ENCODE data around the gene CPED1.
"Not testable (repeated sequence)": the region's sequence is repeated elsewhere in the genome, so short reads cannot be mapped to it uniquely, and the experiment has no call there.

CPED1 gene

DNA sequence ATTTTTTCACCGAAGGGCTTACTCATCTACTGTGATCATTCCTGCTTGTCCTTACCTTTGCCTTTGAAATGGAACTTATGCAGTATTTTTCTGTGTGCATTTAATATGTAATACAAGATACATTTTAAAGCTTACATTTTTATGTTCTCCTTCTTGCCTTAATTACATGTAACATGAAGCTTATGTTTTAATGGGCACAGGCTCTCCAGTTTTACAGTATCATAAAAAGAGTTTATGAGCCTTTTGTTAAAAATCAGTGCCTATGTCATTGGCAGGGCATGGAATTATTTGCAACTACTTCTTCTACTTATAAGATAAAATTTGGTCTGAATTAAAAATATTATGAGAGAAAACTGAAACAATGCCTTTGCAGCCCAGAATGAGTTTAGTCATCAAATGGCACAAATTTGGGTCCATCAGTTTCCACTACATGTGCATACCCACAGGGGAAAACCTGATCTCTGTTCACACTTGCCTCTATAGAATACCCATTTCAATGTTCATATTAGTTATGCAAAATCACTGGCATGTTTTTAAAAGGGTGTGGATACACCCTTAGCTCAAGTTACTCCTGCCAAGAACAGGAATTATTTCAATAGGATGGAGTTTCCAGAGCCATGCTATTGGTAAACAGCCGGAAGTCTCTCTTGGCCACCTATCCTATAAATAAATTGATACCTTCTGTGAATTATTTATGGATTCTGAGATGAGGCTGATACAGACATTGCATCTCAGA lies 312.3 kb downstream of the CPED1 start:
- DNase-seq: no peak

DNA sequence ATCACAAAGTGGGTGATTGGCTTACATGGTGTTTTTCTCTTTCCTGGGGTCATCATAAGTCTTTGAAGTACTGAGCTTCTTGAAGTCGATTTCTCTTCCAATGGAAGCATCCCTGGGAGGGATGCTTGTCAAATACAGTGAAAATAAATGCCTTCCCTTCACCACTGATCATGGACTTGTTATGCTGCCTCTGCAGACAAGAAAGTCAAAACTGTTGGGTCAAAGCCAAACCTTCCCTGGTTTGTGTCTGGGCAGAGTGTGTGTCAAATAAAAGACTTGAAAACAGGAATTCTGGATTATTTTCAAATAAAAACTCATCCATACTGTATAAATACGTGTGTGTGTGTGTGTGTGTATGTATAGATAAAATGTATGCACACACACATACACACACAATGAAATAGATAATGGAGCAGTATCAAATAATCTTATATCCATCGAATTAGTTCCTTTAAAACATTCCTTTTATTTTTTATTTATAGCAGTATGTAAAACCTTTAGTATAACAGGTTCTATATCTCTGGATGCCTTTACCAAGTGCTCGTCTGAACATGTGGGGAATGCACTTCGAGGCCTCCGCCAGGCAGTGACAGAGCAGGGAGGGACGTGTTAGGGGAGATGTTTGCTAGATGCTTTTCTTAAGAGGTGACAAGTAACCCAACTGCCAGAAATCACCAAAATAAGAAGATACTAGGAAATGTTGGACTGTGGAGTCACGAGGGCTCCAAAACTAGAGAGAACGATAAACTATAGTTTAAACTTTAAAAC lies 313.1 kb downstream of the CPED1 start:
- no peak for DNase-seq

DNA sequence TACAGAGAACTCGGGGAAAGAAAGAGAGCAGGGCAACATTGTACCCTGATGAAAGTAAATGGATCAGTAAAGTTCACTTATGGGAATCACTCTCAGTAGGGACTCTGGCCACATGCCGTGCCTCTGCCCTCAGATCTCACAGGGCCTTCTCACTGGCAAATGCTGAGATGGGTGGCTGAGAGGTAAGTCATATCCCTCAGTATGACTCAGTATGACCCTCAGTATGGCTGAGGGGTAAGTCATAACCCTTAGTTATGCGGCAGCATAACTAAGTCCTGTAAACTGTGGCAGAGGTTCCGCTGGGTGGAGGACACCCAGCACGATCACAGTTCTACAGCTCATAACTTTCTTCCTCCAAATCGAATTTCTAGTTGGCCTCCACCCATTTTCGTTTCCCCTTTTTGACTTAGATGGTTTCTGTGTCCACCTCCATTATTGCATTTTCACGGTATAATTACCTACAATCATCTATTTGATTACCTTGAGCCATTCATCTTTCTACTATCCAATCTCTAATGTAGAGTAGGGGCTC lies 313.8 kb downstream of the CPED1 start:
- DNase-seq: no peak

DNA sequence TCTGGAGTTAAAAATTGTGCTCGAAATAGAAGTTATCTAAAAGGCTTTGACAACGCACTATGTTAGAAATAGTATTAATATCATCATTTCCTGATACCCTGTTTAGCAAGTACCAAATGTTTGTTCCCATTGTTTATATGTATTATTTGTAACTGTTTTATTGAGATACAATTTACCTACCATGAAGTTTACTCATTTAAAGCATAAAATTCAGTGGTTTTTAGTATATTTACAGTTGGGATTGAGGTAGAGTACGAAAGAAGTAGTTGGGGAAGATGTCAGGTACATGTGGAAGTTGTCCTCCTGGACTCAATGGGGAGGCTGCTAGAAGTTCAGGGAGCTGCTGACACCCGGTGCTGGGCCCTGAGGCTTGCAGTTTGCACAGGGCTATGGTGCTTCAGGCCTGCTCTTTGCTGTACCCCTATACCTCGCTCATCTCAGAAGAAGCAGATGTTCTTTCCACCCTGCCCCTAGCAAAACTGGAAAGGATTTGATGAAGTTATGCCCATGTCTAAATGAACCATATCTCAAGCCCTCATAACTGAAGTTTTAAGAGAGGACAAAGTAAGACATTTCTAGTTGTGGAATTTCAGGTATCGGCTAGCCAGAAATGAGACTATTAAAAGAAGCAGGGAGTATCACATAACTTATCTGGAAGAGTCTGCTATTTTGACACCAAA lies 315.1 kb downstream of the CPED1 start:
- no peak for DNase-seq

DNA sequence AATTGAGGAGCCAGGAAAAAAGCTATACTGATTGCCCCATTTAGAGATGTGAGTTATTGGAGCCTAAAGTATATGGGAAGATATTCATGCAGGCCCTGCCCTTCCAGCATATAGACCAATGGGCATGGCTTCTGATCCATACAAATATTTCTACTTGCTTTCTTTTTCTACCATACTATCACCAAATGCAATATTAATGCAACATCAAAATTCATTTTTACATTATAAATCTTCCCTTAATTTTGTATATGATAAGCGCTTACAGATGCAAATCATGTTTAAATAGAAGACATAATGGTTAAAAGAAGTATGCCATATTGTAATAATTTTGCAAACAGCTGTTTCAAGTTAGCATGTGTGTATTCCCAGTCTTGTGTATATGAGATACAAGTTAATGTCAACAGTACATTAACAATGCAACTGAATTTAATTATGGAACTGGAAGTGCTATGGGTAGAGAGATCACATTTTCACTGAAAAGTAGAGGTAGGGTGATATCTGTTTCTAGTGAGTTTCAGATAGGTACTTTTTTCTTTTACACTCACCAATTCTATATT lies 315.7 kb downstream of the CPED1 start:
- DNase-seq: no peak

DNA sequence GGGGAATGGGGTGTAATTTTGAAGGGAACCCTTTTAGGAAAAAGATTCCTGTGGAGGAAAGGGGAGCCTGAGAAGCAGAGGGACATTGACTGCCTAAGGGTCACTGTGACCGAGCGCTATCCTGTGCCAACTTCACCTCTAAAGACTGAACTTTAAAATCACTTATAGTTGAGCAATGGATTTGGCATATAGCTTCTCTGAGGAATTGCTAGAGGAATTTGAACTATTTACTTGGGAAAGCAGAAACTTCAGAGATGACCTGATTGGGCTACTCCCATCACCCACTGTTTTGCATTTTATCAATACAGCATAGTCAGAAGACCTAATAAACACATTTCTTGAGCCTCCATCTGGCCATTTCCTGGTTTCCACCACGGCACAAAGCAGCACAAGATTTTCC lies 316.6 kb downstream of the CPED1 start:
- no peak for DNase-seq

DNA sequence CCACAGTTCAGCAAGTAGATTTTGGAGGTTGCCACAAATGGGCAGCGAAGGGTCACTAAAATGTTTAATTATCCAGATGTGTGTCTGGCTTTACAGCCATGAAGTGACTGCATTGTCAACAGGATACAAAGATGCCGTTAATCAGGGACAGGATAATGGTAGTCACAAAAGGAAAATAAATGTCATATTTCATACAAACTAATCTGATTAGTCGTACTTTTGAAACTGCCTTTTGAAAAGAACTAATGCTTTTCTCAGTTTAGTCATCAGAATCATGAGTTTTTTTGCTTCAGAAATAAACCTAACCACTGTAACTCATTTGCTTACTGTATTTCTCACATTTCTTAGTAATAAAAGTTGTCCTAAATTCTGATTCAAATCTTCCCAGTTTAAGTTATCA lies 318.1 kb downstream of the CPED1 start:
- no peak for DNase-seq

DNA sequence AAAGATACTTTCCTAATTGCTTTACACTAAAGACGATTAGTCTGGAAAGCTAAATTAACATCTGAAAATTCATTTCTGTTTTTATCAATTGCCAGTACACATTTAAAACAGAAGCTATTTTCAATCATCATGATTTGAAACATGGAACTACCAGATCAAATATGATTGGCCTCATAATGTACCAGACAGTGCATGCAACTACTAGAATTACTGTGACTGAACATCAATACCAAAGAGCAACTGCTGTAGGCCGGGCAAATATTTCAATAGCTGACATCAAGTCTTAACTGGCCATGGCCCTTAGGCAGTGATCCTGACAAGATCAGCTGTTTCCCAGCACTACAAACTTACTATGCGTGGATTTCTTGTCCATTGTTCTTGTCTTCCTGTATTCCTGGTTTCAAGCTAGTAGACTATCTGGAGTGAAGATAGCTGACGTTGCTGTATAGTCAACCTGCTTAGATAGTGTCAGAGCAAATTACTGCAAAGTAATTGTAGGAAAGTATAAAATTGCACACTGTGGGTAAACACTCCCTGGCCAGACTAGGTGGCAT lies 318.6 kb downstream of the CPED1 start:
- DNase-seq: no peak

DNA sequence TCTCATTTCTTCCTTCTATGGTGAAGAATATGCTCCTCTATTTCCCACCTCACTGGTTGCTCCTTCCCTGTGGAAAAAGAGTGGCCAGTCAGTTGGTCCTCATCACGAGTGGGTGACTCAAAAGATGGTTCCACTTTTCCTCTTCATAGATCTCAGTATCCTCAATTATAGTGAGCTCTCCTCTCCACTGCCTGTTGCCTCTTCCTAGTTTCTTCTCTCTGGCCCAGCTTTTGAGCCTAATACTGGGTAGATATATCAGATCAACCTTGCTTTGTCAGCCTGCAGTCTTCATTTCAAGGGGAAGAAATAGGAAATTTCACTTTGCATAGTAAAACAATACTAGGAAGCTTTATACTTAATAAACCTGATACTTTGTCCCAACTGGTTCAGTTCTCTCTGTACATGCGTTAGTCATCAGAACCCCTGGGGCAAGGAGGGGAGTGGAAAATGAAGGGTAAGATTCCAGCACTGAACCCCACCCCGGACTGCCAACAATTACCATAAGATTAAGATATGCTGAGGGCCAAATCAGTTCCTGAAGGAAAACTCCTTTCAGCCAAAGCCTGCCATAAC lies 324.8 kb downstream of the CPED1 start:
- no peak for DNase-seq

DNA sequence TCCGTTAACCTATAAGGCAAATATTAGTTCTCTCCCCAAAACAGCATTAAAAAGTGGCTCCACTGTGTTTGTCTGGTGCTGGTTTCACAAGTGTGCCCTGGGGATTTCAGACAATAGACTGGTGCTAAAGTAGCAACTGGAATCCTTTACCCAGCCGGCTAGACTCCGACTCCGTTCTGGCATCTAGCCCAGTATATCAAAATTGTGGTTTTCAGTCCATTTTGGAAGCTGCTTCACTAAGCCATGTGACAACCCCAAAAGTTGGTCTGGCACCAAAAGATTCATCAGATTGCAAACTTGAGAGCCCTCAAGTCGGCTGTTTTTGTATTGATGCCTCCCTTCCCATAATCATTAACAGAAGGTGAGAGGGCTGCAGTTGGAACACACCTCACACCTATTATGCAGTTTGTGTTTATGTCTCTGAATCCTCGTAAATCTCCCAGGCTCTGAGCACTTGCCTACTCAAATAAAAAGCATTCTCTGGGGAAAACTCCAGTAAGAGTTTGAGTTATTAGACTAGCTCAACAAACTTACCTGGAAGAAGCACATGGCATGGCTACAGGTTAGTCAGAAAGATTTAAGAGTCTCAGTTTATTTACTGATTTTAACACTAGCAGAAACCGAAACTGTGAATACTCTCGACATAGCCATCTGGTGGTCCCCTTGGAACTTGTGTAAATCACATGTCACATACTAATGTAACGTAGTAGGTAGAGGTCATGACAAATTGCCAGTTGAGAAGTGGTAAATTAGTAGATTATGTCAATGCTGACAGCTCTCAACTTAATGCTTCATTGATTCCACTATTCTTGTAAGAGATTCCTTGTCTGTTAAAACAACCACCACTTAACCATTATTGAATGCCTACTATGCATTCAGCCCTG lies 325.5 kb downstream of the CPED1 start:
- DNase-seq: no peak

DNA sequence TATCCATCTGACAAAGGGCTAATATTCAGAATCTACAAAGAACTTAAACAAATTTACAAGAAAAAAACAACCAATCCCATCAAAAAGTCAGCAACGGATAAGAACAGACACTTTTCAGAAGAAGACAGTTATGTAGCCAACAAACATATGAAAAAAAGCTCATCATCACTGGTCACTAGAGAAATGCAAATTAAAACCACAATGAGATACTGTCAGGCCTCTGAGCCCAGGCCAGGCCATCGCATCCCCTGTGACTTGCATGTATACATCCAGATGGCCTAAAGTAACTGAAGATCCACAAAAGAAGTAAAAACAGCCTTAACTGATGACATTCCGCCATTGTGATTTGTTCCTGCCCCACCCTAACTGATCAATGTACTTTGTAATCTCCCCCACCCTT lies 326.7 kb downstream of the CPED1 start:
- DNase-seq: not testable (repeated sequence)

DNA sequence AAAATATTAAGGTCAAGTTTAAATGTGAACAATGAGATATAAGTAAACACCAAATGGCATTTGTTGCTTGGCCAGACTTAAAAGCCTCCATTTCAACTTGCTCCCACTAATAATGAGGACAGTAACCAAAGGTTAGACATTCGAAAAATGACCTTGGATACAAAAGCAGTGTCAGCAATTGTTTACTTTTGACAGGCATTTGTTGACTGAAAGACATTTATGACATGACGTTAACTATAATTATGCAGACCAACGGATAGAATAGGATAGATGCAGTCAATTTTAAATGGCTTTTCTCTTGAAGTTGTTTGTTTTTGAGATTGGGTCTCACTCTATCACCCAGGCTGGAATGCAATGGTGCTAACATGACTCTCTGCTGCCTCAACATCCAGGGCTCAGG lies 333.9 kb downstream of the CPED1 start:
- no peak for DNase-seq

DNA sequence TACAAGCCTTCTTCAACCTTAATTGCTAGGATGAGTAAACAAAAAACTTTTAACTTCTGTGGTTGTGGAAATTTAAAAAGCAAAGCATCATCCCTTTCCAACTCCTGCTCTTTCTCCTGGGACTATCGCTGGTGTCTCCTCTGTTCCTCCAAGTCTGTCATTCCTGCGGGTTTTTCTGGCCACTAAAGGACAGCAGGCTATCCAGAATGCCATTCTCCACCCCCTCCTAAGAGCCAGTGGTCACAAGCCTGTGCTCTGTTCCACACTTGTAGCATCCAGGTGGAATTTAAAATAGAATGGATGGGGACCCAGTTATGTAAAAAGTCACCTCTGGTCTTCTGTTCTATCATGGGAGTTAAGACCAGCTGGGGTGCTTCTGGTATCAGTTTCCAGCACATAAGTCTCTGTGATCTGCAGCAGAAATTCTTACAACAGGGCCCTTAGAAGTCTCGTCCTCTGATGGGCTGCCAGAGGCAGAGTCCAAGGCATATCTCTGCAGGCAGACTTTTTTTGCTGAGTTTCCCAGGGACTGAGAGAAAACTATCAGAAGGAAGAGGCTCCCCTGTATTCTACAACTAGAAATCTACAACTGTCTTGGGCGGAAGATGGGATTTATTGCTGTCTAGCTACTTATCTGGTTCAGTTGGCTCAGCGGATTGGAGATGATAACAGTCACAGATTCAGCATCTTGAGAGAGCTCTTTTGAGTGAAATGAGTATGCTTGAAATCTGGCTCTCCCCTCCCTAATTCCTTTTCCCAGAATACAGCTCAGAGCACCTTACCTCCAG lies 335.2 kb downstream of the CPED1 start:
- no peak for DNase-seq

DNA sequence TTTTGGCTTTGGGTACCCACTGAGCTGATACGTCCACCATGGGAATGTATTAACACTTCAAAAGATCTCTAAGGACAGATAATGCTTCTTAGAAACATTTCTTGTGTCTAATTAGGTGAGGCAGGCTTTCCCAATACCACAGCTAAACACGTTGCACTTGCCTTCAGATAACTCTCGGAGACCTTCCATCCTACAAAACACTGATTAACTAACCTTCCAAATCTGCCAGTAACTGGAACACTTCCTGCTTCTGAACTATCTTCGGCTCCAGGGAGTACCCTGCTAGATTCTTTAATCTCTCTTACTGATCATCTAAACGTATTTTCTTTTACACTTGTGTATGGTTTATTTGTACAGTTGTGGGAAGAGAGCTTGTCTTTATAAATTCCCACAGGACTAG lies 339.2 kb downstream of the CPED1 start:
- no peak for DNase-seq

DNA sequence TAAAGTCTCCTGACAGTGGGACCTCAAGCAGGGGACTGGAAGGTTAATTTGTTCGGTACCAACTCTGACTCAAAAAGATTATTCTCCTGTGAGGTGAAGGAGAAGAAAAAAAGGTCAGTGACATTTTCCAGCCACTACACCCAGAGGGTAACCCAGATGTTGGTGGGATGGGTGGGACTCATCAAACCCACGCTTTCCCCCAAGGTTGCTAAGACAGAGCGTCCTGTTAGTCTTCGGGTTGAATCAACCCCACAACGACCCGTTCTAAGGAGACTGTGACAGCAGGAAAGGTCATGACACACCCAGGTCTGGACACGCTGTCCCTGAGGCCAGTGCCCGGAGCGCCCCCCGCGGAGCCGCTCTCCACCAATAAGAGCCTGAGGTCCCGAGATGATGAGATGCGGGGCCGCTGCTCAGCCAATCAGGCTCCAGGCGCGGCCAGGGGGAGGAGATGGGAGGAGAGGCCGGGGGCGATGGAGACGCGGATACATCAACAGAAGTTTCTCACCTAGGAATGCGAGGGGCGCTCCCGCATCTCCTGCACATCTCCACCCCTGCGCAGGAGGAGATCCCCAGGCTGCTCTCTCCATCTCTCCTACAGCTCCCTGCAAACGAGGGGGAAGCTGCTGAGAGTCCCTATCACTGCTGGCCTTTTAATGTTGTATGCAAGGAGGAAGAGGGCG lies 340.1 kb downstream of the CPED1 start, which contains the start of gene WNT16:
WNT16 (plus strand) TSS at position 493 of the 683 bp plus-strand sequence. CDS start 293 bp downstream, outside the sequence.
- no peak for DNase-seq

DNA sequence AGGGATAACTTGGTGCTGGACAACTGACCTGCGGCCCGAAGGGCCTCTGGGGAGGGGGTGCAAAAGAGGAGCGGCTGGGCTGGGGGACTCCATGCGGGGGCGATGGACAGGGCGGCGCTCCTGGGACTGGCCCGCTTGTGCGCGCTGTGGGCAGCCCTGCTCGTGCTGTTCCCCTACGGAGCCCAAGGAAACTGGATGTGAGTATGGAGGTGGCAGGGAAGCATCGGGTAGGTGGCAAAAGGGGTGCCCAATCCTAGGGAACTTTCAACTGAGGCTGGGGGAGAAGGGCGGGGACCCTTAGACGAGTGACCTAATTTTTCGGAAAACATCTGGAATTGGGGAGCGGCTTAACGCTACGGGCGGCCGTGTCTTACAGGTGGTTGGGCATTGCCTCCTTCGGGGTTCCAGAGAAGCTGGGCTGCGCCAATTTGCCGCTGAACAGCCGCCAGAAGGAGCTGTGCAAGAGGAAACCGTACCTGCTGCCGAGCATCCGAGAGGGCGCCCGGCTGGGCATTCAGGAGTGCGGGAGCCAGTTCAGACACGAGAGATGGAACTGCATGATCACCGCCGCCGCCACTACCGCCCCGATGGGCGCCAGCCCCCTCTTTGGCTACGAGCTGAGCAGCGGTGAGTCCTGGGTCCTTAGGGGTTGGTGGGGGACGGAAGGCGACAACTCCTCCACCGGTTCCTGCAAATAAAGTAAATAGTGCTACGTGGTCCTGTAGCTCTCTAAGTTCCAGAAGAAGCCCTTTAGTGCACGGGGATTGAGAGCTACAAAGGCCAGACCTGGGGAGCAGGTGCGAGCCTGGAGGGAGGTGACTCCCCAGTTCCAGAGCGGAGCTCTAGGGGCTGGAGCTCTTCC lies 340.9 kb downstream of the CPED1 start:
- peak; percentile 9 to 19 for DNase-seq

DNA sequence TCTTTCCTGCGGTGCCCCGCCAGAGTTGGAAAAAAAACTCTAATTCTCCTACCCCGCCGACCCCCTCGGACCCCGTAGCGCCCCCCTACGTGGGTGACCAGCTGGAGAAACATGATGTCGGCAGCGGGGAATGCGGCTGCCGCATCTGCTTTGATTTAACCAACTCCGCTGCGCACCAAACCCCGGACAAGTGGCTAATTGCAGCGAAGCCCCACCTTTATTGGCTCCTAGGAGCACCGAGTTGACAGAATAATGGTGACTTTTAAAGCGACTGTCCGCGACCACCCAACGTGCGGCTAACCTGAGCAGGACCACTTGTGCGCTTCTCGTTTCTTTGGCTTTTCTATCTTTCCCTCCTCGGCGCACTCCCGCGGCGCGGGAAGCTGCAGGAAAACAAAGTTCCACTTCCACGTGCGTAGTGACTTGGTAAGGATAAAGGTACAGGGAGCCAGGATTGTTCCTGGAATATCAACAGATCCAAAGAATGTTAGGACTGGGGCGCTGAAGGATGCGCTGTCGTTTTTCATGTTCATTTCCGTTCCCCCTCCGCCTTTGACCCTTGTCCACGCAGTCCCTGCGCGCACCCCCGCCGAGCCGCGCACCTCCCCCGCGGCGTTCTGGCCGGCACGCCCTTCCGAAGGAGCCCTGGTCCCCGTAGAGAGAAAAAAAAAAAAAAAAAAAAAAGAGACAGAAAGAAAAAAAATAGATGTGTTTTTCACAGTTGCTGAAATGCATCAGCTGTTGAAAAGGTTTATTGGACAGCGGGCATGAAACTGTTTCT lies 341.7 kb downstream of the CPED1 start:
- no peak for DNase-seq

DNA sequence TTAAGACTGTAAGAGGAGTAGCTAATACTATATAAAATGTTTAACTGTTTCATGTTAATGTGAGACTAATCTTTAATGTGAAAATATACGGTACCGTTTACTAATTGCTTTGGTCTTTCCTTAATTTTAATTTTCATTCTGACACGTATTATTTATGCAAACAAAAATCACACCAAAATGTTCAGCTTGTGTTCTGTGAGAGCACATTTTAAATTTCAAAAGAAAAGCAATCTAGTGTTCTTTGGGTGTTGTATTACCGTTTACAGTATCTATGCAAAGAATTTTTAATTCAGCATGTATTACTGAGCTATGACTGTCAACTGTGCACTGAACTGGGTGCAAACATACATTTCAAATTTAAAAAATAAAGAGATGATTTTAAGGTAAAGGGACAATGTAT lies 342.5 kb downstream of the CPED1 start:
- DNase-seq: no peak
